K562 (cell line): ENCODE data around the gene ZNF598. TPM values are rescaled to one million over a fixed set of nuclear protein-coding genes. Genes with fewer than 3 reads are reported as not detected.

Experiments
- CEBPG ChIP-seq, 3 experiments: fragments of 200-800 bp in 1 of 3; sonication (Bioruptor generic) in 1 of 3; sonication (generic) in 1 of 3; formaldehyde crosslinking in 1 of 3; IDR thresholded peaks in 2 of 3; conservative IDR thresholded peaks in 1 of 3; 2 replicates each; pipeline versions ENCODE4 v1.6.1 to v1.8.0; 2016 to 2022; ENCODE audit warnings: missing compliant biosample characterization in 2 of 3, missing genetic modification characterization in 2 of 3, mild to moderate bottlenecking in 1 of 3, missing genetic modification reagents in 1 of 3
- E2F3 ChIP-seq: fragments of 250-450 bp; sonication (Bioruptor Pico); IDR thresholded peaks from 2 replicates; pipeline ENCODE4 v1.4.0; 2020; ENCODE audit warnings: mild to moderate bottlenecking
- E2F8 ChIP-seq: fragments of 450-650 bp; IDR thresholded peaks from 2 replicates; pipeline ENCODE4 v1.7.1; 2018; ENCODE audit warnings: mild to moderate bottlenecking, low read depth; ENCODE audit not compliant: partially characterized antibody
- HLTF ChIP-seq: fragments of 450-650 bp; IDR thresholded peaks from 2 replicates; pipeline ENCODE4 v1.6.1; 2016
- KDM4B ChIP-seq, 2 experiments: fragments of 450-650 bp in 1 of 2; sonication (generic) in 1 of 2; IDR thresholded peaks; 2 replicates each; pipeline ENCODE4 v1.6.1; 2016 to 2017; ENCODE audit warnings: borderline replicate concordance in 2 of 2, antibody characterized with exemption in 1 of 2, low read depth in 1 of 2, mild to moderate bottlenecking in 1 of 2
- KLF6 ChIP-seq: fragments of 250-450 bp; sonication (Bioruptor Pico); IDR thresholded peaks from 2 replicates; pipeline ENCODE4 v1.4.0; 2020; ENCODE audit warnings: mild to moderate bottlenecking, moderate library complexity, borderline replicate concordance
- NCOA4 ChIP-seq: fragments of 450-650 bp; IDR thresholded peaks from 2 replicates; pipeline ENCODE4 v1.6.1; 2018; ENCODE audit warnings: mild to moderate bottlenecking; ENCODE audit not compliant: partially characterized antibody
- PTTG1 ChIP-seq: fragments of 450-650 bp; IDR thresholded peaks from 2 replicates; pipeline ENCODE4 v1.6.1; 2016; ENCODE audit warnings: low read depth, mild to moderate bottlenecking, missing genetic modification characterization, missing compliant biosample characterization
- SMARCC2 ChIP-seq: fragments of 450-650 bp; IDR thresholded peaks from 2 replicates; pipeline ENCODE4 v1.6.1; 2017; ENCODE audit warnings: antibody characterized with exemption, moderate library complexity, mild to moderate bottlenecking, low read depth
- TSC22D4 ChIP-seq: fragments of 450-650 bp; IDR thresholded peaks from 2 replicates; pipeline ENCODE4 v1.6.1; 2016; ENCODE audit warnings: missing genetic modification characterization, missing biosample characterization, control low read depth
- VEZF1 ChIP-seq: fragments of 200-800 bp; sonication (Bioruptor generic); IDR thresholded peaks from 2 replicates; pipeline ENCODE4 v1.6.1; 2017; ENCODE audit warnings: missing genetic modification characterization, missing compliant biosample characterization
- ZNF707 ChIP-seq: fragments of 250-450 bp; sonication (Bioruptor Pico); conservative IDR thresholded peaks from 2 replicates; pipeline ENCODE4 v1.8.0; 2022; ENCODE audit warnings: inconsistent platforms, mild to moderate bottlenecking, moderate library complexity
- polyA plus RNA-seq, 8 experiments: library from polyadenylated mRNA; depleted of rRNA in 4 of 8; stranded (reverse) in 5 of 8; unstranded in 3 of 8; fragments of >200 nt; fragmentation: Nextera tagmentation in 2 of 8; fragmentation: Illumina TruSeq in 1 of 8; extraction: Ambion mirVana in 2 of 8; extraction: Trizol in 1 of 8; gene quantifications; 2 replicates each; pipeline versions ENCODE4 v1.2.1 to v1.2.3, GENCODE V29; 2011 to 2014; ENCODE audit warnings: inconsistent platforms in 1 of 8, missing spikeins in 1 of 8
- total RNA-seq, 7 experiments: library from RNA; depleted of rRNA in 6 of 7; stranded (reverse); fragments of >200 nt in 6 of 7; fragmentation: Illumina TruSeq in 2 of 7; extraction: Trizol in 2 of 7; gene quantifications; 2 replicates each; pipeline versions ENCODE4 v1.2.1 to v1.2.3, GENCODE V29; 2011 to 2021; ENCODE audit warnings: low replicate concordance in 1 of 7
- TF ChIP-seq, protein P1 (sequence below): sonication (generic); formaldehyde crosslinking; IDR thresholded peaks from 2 replicates; pipeline ENCODE4 v1.8.1; 2023; ENCODE audit warnings: mild to moderate bottlenecking, missing genetic modification reagents
- TF ChIP-seq, protein P2 (sequence below): fragments of 450-650 bp; IDR thresholded peaks from 2 replicates; pipeline ENCODE4 v1.6.1; 2018; ENCODE audit warnings: mild to moderate bottlenecking, low read depth; ENCODE audit not compliant: partially characterized antibody

ZNF598 gene
- total and polyA plus RNA-seq, 9 of the 15 experiments (the other 6 are each of a cell fraction or from before 2014, with no cell fraction given) = 0.11 to 115 (median 29.6) TPM

- TF ChIP-seq, protein P1, sequence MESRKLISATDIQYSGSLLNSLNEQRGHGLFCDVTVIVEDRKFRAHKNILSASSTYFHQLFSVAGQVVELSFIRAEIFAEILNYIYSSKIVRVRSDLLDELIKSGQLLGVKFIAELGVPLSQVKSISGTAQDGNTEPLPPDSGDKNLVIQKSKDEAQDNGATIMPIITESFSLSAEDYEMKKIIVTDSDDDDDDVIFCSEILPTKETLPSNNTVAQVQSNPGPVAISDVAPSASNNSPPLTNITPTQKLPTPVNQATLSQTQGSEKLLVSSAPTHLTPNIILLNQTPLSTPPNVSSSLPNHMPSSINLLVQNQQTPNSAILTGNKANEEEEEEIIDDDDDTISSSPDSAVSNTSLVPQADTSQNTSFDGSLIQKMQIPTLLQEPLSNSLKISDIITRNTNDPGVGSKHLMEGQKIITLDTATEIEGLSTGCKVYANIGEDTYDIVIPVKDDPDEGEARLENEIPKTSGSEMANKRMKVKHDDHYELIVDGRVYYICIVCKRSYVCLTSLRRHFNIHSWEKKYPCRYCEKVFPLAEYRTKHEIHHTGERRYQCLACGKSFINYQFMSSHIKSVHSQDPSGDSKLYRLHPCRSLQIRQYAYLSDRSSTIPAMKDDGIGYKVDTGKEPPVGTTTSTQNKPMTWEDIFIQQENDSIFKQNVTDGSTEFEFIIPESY = no peak
- no peak for TF ChIP-seq HLTF
- no peak for TF ChIP-seq PTTG1 (tag)
- no peak for TF ChIP-seq E2F3 (CRISPR knock-in tag)
- TF ChIP-seq CEBPG (CRISPR knock-in tag; IDR thresholded peaks at IDR 0.05) = no peak
- no peak for TF ChIP-seq CEBPG (tag; conservative IDR thresholded peaks at IDR 0.05 in 1 of 2, IDR thresholded peaks at IDR 0.05 in 1 of 2)
- 0 out of 2 replicates have a peak, but pooled peaks have one; percentile 3 for TF ChIP-seq VEZF1 (CRISPR knock-in tag)
- TF ChIP-seq KDM4B (IDR thresholded peaks at IDR 0.05; ENCODE audit: borderline replicate concordance in 2 of 2, low read depth in 1 of 2) = no peak
- no peak for TF ChIP-seq SMARCC2
- TF ChIP-seq KLF6 (CRISPR knock-in tag) = no peak
- no peak for TF ChIP-seq TSC22D4
- TF ChIP-seq E2F8 = no peak
- no peak for TF ChIP-seq ZNF707
- TF ChIP-seq NCOA4 = no peak
- TF ChIP-seq, protein P2, sequence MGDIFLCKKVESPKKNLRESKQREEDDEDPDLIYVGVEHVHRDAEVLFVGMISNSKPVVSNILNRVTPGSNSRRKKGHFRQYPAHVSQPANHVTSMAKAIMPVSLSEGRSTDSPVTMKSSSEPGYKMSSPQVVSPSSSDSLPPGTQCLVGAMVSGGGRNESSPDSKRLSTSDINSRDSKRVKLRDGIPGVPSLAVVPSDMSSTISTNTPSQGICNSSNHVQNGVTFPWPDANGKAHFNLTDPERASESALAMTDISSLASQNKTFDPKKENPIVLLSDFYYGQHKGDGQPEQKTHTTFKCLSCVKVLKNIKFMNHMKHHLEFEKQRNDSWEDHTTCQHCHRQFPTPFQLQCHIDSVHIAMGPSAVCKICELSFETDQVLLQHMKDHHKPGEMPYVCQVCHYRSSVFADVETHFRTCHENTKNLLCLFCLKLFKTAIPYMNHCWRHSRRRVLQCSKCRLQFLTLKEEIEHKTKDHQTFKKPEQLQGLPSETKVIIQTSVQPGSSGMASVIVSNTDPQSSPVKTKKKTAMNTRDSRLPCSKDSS = no peak
Observed at GRCh38 chr16:2048116-2048543, 38.5 kb upstream of the ZNF598 start (continued).
